KOPT-K1 (cell line): ENCODE measurements around the gene RNU2-1.
"Not testable (repeated sequence)": the region's sequence is repeated elsewhere in the genome, so short reads cannot be mapped to it uniquely, and the experiment has no call there.

Source experiments
- H3K27ac ChIP-seq: fragments of 200-600 bp; sonication (generic); 2 replicates; pipeline ENCODE4 v1.5.1; 2016; ENCODE audit warnings: antibody characterized with exemption, mild to moderate bottlenecking, low read depth, low read length; ENCODE audit not compliant: poor library complexity, severe bottlenecking
- H3K36me3 ChIP-seq: fragments of 200-600 bp; sonication (generic); 2 replicates; pipeline ENCODE4 v1.5.1; 2017; ENCODE audit warnings: antibody characterized with exemption, mild to moderate bottlenecking, low read length, moderate library complexity; ENCODE audit not compliant: insufficient read depth
- H3K9me3 ChIP-seq: fragments of 200-600 bp; sonication (generic); 2 replicates; pipeline ENCODE4 v1.5.1; 2017; ENCODE audit warnings: antibody characterized with exemption, low read length, mild to moderate bottlenecking; ENCODE audit not compliant: insufficient read depth, poor library complexity, severe bottlenecking

The RNU2-1 gene

DNA sequence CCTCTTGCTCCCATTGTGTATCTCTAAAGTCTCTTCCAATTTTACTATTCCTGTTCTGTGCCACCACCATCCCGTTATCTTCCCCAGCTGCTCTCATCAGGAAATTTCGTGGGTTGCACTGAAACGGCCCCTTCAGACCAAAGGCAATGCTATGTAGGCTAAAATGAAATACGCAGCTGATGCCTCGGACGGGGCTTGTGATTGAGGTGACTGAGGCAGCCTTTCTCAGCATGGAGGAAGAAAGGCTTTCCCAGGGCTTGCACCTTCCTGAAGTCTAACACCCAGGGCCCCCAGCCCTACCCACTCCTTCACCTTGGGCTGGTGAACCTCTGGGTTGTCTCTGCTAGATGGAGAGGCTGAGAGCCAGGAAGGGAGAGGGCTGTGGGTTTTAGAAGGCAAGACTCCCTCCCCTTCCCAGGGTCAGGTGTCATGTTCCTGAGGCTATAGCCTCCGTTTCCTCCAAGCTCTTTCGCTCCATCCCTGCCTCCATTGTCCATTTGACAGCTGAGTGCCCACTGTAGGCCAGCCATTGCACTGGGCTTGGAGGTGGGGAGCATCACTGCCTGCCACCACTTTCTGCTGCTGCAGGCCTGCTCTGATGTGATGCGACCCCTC lies 13.2 kb downstream of the RNU2-1 start:
- no peak overlapping the region for H3K27ac ChIP-seq
- peaks cover 52% of the 10 kb centered on the region for H3K36me3 ChIP-seq
- H3K9me3 ChIP-seq: no peaks in the 10 kb centered on the region

GRCh38 chr17:43219746-43220380 lies 13.9 kb downstream of the RNU2-1 start:
- H3K27ac ChIP-seq: no peak overlapping the region
- no peaks in the 10 kb centered on the region for H3K9me3 ChIP-seq
- peaks cover 53% of the 10 kb centered on the region for H3K36me3 ChIP-seq

- Histone ChIP-seq H3K27ac (no peak overlapping the region), H3K36me3 (peaks cover 50% of the 10 kb centered on the region), H3K9me3 (no peaks in the 10 kb centered on the region)
These were observed 14.8 kb downstream of the RNU2-1 start for GRCh38 chr17:43219001-43219400.

DNA sequence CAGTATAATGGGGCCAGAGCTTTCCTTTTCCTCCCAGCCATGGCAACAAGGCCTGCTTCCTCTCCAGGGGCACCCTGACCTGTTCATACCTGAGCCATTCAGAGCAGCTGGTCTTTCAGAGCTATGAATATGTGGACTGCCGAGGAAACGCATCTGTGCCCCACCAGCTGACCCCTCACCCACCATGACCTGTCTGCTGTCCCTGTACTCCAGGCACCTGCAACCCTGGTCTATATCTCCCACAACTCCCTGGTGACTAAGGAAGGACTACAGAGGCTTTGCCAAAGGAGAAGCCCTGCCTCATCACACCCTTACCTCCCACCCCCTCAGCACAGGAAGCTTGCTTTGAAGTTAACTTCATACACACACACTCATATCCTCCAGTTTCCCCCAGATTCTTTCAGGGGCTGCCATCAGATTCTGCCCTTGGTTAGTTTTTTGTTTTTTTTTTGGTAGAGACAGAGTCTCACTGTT lies 16.1 kb downstream of the RNU2-1 start:
- H3K27ac ChIP-seq: peak overlapping the region; percentile 42
- H3K36me3 ChIP-seq: peaks cover 50% of the 10 kb centered on the region
- no peaks in the 10 kb centered on the region for H3K9me3 ChIP-seq

DNA sequence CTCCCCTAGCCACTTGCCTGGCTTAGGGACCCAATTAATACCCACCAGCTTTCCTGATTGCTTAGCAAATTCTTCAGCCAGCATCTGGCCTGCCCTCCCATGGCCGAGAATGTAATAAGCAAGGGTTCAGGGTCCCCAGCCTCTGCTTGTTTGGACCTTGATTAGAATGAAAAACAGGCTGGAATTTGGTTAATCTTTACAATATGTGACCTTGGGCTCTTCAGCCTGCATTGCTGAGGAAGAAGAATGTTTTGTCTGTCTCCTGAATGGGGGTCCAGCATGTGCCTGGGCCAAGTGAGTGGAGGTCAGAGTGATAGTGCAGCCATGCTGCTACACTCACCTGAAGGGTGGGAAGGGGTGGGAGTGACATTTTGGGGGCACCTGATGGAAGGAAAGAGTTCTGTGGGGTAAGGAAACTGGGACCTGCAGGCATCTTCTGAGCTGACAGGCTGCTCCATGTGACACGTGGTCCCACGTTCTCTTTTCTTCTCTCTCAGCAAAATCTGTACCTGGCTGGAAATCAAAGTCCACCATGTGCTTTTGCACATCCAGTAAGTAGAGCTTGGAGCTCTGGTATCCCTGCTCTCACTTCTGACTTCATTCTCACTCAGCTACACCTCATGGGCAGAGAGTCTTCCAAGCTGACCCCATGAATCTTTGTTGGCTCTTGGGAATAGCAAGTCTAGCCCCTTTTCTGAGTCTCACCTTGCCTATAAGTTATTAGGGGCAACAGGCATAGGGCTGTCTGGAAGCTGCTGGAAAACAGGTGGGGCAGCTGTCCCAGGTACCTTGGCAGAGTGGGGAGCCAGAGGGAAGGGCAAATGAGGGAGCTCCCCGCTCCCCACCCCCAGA lies 16.8 kb downstream of the RNU2-1 start:
- H3K36me3 ChIP-seq: peaks cover 50% of the 10 kb centered on the region
- H3K9me3 ChIP-seq: no peaks in the 10 kb centered on the region
- H3K27ac ChIP-seq: peak overlapping the region; percentile 42

DNA sequence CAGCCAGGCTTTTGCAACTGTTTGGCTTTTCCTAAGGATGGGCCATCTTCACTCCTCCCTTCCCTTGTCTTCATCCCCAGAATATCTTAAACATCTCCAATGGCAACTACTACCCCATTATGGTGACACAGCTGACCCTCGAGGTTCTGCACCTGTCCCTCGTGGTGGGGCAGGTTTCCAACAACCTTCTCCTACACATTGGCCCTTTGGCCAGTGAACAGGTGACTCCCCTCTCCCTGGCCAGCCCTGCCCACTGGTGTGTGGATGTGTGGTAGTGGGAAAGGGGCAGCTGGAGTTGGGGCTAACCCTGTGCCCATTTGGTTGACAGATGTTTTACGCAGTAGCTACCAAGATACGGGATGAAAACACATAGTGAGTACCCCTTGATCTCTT lies 17.4 kb downstream of the RNU2-1 start:
- Histone ChIP-seq H3K36me3 (peaks cover 50% of the 10 kb centered on the region), H3K9me3 (no peaks in the 10 kb centered on the region), H3K27ac (no peak overlapping the region)

DNA sequence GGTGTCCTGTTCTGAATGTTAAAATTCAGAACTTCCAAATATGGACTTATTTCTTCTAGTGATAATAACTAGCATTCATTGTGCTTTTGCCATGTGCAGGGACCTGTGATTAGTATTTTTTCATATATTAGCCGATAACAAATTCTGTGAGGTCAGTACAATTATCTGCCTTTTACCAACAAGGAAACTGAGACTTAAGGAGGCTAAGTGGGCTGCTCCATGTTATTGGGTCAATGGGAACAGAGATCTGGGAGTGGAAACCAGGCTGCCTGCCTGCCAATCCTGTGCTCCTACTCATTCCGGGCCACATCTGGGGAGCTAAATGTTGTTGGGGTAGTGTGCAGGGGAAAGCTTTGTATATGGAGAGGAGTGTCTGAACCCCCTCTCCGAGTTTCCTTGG lies 18.4 kb downstream of the RNU2-1 start:
- Histone ChIP-seq H3K9me3 (no peaks in the 10 kb centered on the region), H3K27ac (no peak overlapping the region), H3K36me3 (peaks cover 50% of the 10 kb centered on the region)

DNA sequence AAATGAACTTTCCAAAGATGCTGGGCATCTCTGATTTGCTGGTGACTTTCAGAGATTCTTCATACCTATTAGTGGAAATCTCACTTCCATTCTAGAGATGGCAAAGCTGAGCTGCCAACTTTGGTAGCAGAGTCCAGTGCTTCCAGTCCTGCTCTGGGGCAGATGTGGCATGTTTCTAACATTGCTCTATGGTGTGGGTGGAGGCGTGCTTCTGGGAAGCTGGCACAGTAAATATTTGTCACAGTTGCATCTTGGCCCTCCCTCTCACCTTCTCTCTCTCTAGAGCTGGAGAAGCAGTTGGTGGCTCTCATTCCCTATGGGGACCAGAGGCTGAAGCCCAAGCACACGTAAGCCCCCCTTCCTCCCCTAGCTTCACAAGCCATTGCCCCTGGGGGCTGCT lies 20.2 kb downstream of the RNU2-1 start:
- Histone ChIP-seq H3K27ac (peak overlapping the region; percentile 79), H3K9me3 (no peaks in the 10 kb centered on the region), H3K36me3 (peaks cover 45% of the 10 kb centered on the region)

GRCh38 chr17:43212641-43213490 lies 20.9 kb downstream of the RNU2-1 start:
- Histone ChIP-seq H3K27ac (peak overlapping the region; percentile 79), H3K36me3 (peaks cover 43% of the 10 kb centered on the region), H3K9me3 (no peaks in the 10 kb centered on the region)

GRCh38 chr17:43211480-43212402 lies 22.0 kb downstream of the RNU2-1 start, which contains the start of gene TMEM106A:
TSS of gene TMEM106A (plus strand) at chr17:43211875. CDS start at chr17:43213042, 1,167 bp downstream.
- H3K9me3 ChIP-seq: no peaks in the 10 kb centered on the region
- H3K27ac ChIP-seq: peak within 1 kb of the TSS; percentile 79
- peaks cover 32% of the 10 kb centered on the region; the same call in 1 of the 2 replicates for H3K36me3 ChIP-seq

DNA sequence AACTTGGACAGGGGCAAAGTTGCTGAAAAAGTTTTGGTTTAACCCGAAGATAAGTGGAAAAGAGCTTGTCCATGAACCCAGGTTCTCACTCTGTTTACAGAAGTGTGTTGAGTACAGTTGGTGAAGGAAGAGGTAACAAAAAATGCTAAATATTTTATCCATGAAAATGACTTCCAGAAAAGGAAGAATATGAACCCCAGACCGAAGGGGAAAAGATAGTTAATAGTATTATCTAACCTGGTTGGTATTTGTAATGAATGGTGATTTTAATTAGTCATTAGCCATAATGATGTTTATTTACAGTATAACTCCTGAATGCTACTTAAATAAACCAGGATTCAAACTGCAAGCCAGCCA lies 22.7 kb downstream of the RNU2-1 start:
- Histone ChIP-seq H3K36me3 (peaks cover 25% of the 10 kb centered on the region; the same call in 1 of the 2 replicates), H3K27ac (peak overlapping the region; percentile 79), H3K9me3 (no peaks in the 10 kb centered on the region)

- Histone ChIP-seq H3K36me3 (peaks cover 20% of the 10 kb centered on the region; the same call in 1 of the 2 replicates), H3K27ac (peak overlapping the region; percentile 79), H3K9me3 (no peaks in the 10 kb centered on the region)
These were observed 23.2 kb downstream of the RNU2-1 start for GRCh38 chr17:43210576-43210975.

GRCh38 chr17:43203013-43203412 lies 30.8 kb downstream of the RNU2-1 start:
- not testable (repeated sequence) for H3K9me3 ChIP-seq, H3K27ac ChIP-seq
- H3K36me3 ChIP-seq: peaks cover 65% of the 10 kb centered on the region

GRCh38 chr17:43200127-43200526 lies 33.6 kb downstream of the RNU2-1 start:
- peaks cover 91% of the 10 kb centered on the region for H3K36me3 ChIP-seq
- no peaks in the 10 kb centered on the region for H3K9me3 ChIP-seq
- H3K27ac ChIP-seq: no peak overlapping the region
